ENCODE results near the gene CUEDC1. TPM values are rescaled to one million over a fixed set of nuclear protein-coding genes. Genes with fewer than 3 reads are reported as not detected.

Gene CUEDC1
- total and polyA plus RNA-seq, 9 donors, result 6.7 to 30.2 (median 21.5) TPM

DNA sequence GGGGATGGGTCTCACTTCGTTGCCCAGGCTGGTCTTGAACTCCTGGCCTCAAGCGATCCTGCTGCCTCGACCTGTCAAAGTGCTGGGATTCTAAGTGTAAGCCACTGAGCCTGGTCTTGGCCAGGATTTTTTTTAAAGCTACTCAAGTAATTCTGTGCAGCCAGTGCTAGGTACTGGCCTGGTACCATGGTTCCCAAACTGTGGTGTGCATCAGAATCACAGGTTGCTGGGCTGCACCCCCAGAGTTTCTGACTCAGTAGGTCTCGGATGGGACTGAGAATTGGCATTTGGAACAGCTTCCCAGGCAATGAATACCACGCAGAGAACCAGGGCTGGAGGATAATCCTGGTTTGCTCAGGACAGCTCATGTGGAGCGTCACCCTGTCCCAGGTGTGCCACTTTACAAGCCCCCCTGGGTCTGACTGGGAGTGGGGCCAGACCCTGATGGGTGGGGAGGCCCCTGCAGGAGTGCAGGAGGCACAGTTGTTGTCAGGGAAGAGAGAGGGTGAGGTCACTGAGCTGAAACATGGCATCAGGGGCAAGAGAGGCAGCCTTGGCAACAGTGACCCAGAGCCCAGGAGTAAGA, 94.7 kb downstream of the CUEDC1 start:
- Histone ChIP-seq H3K9me3 (no peaks in the 10 kb centered on the region), H3K27me3 (no peaks in the 10 kb centered on the region), H3K4me1 (ENCODE audit: insufficient read depth) (peaks cover 12% of the 10 kb centered on the region), H3K27ac (peak overlapping the region in 1 of 2 donors; percentile 8), H3K36me3 (no peaks in the 10 kb centered on the region), H3K4me3 (no peak overlapping the region)
- TF ChIP-seq, protein P1, sequence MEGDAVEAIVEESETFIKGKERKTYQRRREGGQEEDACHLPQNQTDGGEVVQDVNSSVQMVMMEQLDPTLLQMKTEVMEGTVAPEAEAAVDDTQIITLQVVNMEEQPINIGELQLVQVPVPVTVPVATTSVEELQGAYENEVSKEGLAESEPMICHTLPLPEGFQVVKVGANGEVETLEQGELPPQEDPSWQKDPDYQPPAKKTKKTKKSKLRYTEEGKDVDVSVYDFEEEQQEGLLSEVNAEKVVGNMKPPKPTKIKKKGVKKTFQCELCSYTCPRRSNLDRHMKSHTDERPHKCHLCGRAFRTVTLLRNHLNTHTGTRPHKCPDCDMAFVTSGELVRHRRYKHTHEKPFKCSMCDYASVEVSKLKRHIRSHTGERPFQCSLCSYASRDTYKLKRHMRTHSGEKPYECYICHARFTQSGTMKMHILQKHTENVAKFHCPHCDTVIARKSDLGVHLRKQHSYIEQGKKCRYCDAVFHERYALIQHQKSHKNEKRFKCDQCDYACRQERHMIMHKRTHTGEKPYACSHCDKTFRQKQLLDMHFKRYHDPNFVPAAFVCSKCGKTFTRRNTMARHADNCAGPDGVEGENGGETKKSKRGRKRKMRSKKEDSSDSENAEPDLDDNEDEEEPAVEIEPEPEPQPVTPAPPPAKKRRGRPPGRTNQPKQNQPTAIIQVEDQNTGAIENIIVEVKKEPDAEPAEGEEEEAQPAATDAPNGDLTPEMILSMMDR (IDR thresholded peaks at IDR 0.05), result no peak
- TF ChIP-seq POLR2A (IDR thresholded peaks at IDR 0.05) (no peak), EP300 (IDR thresholded peaks at IDR 0.05) (no peak)
- 64 to 72% (median 67%) methylated on average over 6 of the region's 6 CpGs for WGBS, 3 donors
- no peak for DNase-seq
- intact Hi-C loops (cut with DNase I), result loop anchor here in 3 of 4 donors (2.0 to 5.0 kb wide), 3 partner anchors 127 to 132 kb away; partner anchors contain the start of gene VEZF1 (in 1 of the 3)

DNA sequence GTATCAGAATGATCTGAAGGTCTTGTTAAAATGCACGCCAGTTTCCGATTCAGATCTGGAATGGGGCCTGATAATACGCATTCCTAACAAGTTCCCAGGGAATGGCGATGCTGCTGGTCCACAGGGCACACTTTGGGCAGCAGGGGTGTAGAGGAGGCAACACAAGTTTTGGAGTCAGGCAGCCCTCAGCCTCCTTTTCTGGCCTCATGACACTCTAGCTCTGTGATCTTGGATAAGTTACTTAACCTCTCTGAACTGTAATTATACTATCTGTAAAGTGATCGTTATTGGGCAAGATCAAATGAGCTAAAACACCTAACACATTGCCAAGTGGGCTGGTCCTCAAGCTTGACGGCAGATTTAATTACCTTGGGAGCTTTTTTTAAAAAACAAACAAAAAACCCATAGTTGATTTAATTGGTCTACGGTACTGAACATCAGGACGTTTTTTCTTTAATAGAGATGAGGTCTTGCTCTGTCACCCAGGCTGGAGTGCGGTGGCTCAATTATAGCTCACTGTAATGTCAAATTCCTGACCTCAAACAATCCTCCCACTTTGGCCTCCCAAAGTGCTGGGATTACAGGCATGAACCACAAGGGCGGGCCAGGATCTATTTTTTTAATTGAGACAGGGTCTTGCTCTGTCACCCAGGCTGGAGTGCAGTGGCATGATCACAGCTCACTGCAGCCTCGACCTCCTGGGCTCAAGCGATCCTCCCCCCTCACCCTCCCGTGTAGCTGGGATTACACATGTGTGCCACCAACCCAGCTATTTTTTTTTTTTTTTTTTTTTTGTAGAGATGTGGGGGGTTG, 95.4 kb downstream of the CUEDC1 start:
- no peak for TF ChIP-seq POLR2A (IDR thresholded peaks at IDR 0.05)
- no peak for TF ChIP-seq EP300 (IDR thresholded peaks at IDR 0.05)
- TF ChIP-seq, protein P1 (IDR thresholded peaks at IDR 0.05), result no peak
- Histone ChIP-seq H3K36me3 (no peaks in the 10 kb centered on the region), H3K27ac (no peak overlapping the region), H3K27me3 (no peaks in the 10 kb centered on the region), H3K4me3 (no peak overlapping the region), H3K4me1 (ENCODE audit: insufficient read depth) (peaks cover 12% of the 10 kb centered on the region), H3K9me3 (no peaks in the 10 kb centered on the region)
- WGBS, 3 donors, result 35 to 41% (median 37%) methylated on average over 13 of the region's 13 CpGs
- intact Hi-C loops (cut with DNase I), result loop anchor here (2.0 to 5.0 kb wide), 6 partner anchors 127 to 252 kb away; partner anchors contain the start of gene VEZF1 (in 1 of the 4)
- no peak for DNase-seq

DNA sequence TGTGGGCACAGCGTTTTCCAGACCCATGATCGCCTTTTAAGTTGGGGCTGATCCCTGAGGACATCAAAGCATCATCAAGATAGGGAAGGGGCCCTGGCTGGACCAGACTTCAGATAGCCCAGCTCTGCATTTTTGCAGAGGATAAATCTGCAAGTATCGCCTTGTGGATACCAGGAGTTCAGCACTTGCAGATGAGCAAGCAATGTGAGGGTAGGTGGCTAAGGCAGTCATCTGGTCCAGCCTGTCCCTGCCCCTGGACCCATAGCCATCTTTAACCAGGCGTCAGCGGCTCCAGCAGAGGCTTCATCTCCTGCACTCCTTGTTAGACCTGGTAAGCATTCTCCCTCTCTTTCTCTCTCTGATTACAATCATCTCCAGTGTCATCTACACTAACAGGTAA, 96.4 kb downstream of the CUEDC1 start:
- H3K4me3 ChIP-seq, result no peak overlapping the region
- H3K27me3 ChIP-seq, result no peaks in the 10 kb centered on the region
- peaks cover 12% of the 10 kb centered on the region for H3K4me1 ChIP-seq (ENCODE audit: insufficient read depth)
- WGBS, 3 donors, result 66 to 70% (median 70%) methylated on average over 5 of the region's 5 CpGs
- H3K36me3 ChIP-seq, result no peaks in the 10 kb centered on the region
- no peaks in the 10 kb centered on the region for H3K9me3 ChIP-seq
- H3K27ac ChIP-seq, result no peak overlapping the region
- TF ChIP-seq EP300 (IDR thresholded peaks at IDR 0.05), result no peak
- TF ChIP-seq POLR2A (IDR thresholded peaks at IDR 0.05), result no peak
- TF ChIP-seq, protein P1 (IDR thresholded peaks at IDR 0.05), result no peak
- intact Hi-C loops (cut with DNase I), result loop anchor here in 3 of 4 donors (2.0 to 5.0 kb wide), 3 partner anchors 138 to 253 kb away; no protein-coding TSS in a partner anchor
- no peak for DNase-seq

DNA sequence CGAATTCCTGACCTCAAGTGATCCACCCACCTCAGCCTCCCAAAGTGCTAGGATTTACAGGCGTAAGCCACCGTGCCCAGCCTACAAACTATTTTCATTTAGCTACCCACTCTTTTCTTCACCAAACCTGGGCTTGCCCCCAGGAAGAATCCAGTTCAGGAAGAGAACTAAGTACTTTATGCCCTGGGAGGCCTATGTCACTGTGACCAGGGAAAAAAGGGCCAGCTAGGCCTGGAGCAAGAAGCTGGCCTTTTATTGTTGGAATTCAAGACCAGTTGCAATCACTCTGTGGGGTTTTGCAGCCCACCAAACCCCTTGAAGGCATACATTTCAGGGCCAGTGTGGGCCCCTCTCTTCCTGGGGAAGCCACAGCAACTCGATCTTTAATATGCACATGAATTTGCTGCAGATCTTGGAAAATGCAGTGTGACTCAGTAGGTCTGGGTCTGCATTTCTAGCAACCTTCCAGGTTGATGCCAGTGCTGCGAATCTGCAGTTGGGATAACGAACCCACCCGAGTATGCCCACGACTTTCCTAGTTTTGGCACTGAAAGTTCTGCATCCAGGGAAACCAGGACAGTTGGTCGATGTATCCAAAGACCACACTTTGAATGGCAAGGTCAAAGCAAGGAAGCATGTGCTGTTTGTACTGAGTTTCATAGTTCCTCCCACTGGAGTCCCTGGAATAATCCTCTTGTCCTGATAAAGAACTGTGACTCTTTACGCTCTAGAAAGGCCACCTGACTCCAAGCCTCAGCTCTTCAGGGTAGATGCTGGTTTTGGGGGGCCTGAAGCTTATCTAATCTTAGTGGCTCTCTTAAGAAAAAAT, 98.2 kb downstream of the CUEDC1 start:
- Histone ChIP-seq H3K27ac (no peak overlapping the region), H3K9me3 (no peaks in the 10 kb centered on the region), H3K27me3 (no peaks in the 10 kb centered on the region), H3K4me1 (ENCODE audit: insufficient read depth) (peaks cover 18% of the 10 kb centered on the region), H3K4me3 (no peak overlapping the region), H3K36me3 (no peaks in the 10 kb centered on the region)
- no peak for DNase-seq
- WGBS, 3 donors, result 67 to 81% (median 67%) methylated on average over 10 of the region's 10 CpGs
- TF ChIP-seq POLR2A (IDR thresholded peaks at IDR 0.05) (no peak), EP300 (IDR thresholded peaks at IDR 0.05) (no peak)
- TF ChIP-seq, protein P1 (IDR thresholded peaks at IDR 0.05), result no peak
- intact Hi-C loops (cut with DNase I), result loop anchor here in 3 of 4 donors (5.0 kb wide), 2 partner anchors 140 to 255 kb away; no protein-coding TSS in a partner anchor

All from ovary (tissue), 9 donors.